H1 (cell line): Measurements from ENCODE around the gene DNAH1. TPM values are rescaled to one million over a fixed set of nuclear protein-coding genes. Genes with fewer than 3 reads are reported as not detected.

ENCODE experiments used
- CTCF ChIA-PET: fragments of 300-600 bp; sonication (Branson Sonifier 250); formaldehyde crosslinking; loops from one replicate; lab custom pipeline; 2021; ENCODE audit not compliant: partially characterized antibody; lab: Charles Lee
- POLR2A ChIA-PET: fragments of 300-600 bp; sonication (Branson Sonifier 250); formaldehyde crosslinking; loops from one replicate; lab custom pipeline; 2021; ENCODE audit warnings: inconsistent platforms; ENCODE audit not compliant: partially characterized antibody; lab: Charles Lee
- DNase-seq, 2 experiments: peaks; one replicate each; pipeline versions ENCODE4 v3.0.0 to v3.0.0-alpha.2; 2010 to 2022; ENCODE audit warnings: low spot score in 2 of 2, low read depth in 1 of 2, mixed read lengths in 1 of 2
- FAIRE-seq: peaks from 2 replicates; lab custom pipeline; 2011; peaks lifted over from hg19 to GRCh38; lab: Jason Lieb, UNC
- H2AFZ ChIP-seq: 2 replicates; pipeline ENCODE4 v1.8.1; 2012; ENCODE audit warnings: low read length, inconsistent platforms
- H2AK5ac ChIP-seq: 2 replicates; pipeline ENCODE4 v1.6.1; 2013; ENCODE audit warnings: low read depth, low read length
- H2BK120ac ChIP-seq: replicated peaks from 2 replicates; pipeline ENCODE3; 2013; ENCODE audit warnings: low read depth, low read length, inconsistent platforms
- H2BK12ac ChIP-seq: 2 replicates; pipeline ENCODE4 v1.6.1; 2013; ENCODE audit warnings: low read depth, low read length
- H2BK15ac ChIP-seq: 2 replicates; pipeline ENCODE4 v1.6.1; 2013; ENCODE audit warnings: low read length
- H2BK20ac ChIP-seq: 2 replicates; pipeline ENCODE4 v1.6.1; 2013; ENCODE audit warnings: low read length
- H2BK5ac ChIP-seq: 2 replicates; pipeline ENCODE4 v1.6.1; 2013; ENCODE audit warnings: low read depth, low read length
- H3K14ac ChIP-seq: 2 replicates; pipeline ENCODE4 v1.6.1; 2013; ENCODE audit warnings: inconsistent platforms; ENCODE audit not compliant: insufficient read length
- H3K18ac ChIP-seq: 2 replicates; pipeline ENCODE4 v1.6.1; 2013; ENCODE audit warnings: low read length; ENCODE audit errors: extremely low read depth
- H3K23ac ChIP-seq: 2 replicates; pipeline ENCODE4 v1.6.1; 2013; ENCODE audit warnings: inconsistent platforms; ENCODE audit not compliant: insufficient read length
- H3K23me2 ChIP-seq: 2 replicates; pipeline ENCODE4 v1.6.1; 2013; ENCODE audit warnings: low read depth, low read length
- H3K27ac ChIP-seq: 2 replicates; pipeline ENCODE4 v1.6.1; 2011; ENCODE audit warnings: low read depth, low read length, inconsistent platforms
- H3K27me3 ChIP-seq, 4 experiments: replicated peaks in 1 of 4; 1 replicate in 1 of 4; 2 replicates in 3 of 4; pipeline versions ENCODE4 v1.6.1 to v1.8.1; 2011 to 2013; ENCODE audit warnings: low read length in 3 of 4, mild to moderate bottlenecking in 3 of 4, inconsistent platforms in 2 of 4, mixed read lengths in 2 of 4, moderate library complexity in 1 of 4; ENCODE audit not compliant: control insufficient read depth in 3 of 4, insufficient read depth in 3 of 4; ENCODE audit errors: extremely low read depth in 1 of 4
- H3K36me3 ChIP-seq, 4 experiments: 2 replicates each; pipeline versions ENCODE4 v1.6.1 to v1.8.1; 2011 to 2013; ENCODE audit warnings: mild to moderate bottlenecking in 4 of 4, low read length in 3 of 4, moderate library complexity in 2 of 4, control low read depth in 1 of 4, inconsistent platforms in 1 of 4; ENCODE audit not compliant: insufficient read depth in 4 of 4, control insufficient read depth in 2 of 4
- H3K4ac ChIP-seq: replicated peaks from 2 replicates; pipeline ENCODE3; 2013; ENCODE audit warnings: low read length, low read depth, mixed read lengths, inconsistent platforms; ENCODE audit not compliant: insufficient read length
- H3K4me1 ChIP-seq, 4 experiments: replicated peaks in 1 of 4; 1 replicate in 1 of 4; 2 replicates in 3 of 4; pipeline versions ENCODE4 v1.6.1 to v1.8.1; 2011 to 2013; ENCODE audit warnings: low read length in 3 of 4, inconsistent platforms in 2 of 4, mixed read lengths in 1 of 4; ENCODE audit not compliant: insufficient read depth in 4 of 4, control insufficient read depth in 3 of 4
- H3K4me2 ChIP-seq, 2 experiments: 2 replicates each; pipeline versions ENCODE4 v1.6.1 to v1.8.1; 2011 to 2013; ENCODE audit warnings: low read depth in 2 of 2, low read length in 2 of 2, control low read depth in 1 of 2, inconsistent platforms in 1 of 2, mild to moderate bottlenecking in 1 of 2; ENCODE audit not compliant: insufficient read depth in 1 of 2
- H3K4me3 ChIP-seq, 4 experiments: fragments of 200-600, 300-600 bp in 1 of 4; sonication (generic), shearing (Covaris generic), sonication (Bioruptor Twin) in 1 of 4; 2 replicates each; pipeline versions ENCODE4 v1.5.1 to v1.8.1; 2011 to 2016; ENCODE audit warnings: low read length in 4 of 4, low read depth in 3 of 4, control low read depth in 2 of 4, inconsistent platforms in 2 of 4, mild to moderate bottlenecking in 2 of 4, mixed read lengths in 1 of 4, moderate library complexity in 1 of 4; ENCODE audit not compliant: insufficient read depth in 2 of 4; ENCODE audit errors: extremely low read depth in 1 of 4
- H3K56ac ChIP-seq: replicated peaks from 2 replicates; pipeline ENCODE3; 2013; ENCODE audit warnings: low read depth, mild to moderate bottlenecking, mixed read lengths, low read length, inconsistent platforms; ENCODE audit not compliant: insufficient read length
- H3K79me1 ChIP-seq: 2 replicates; pipeline ENCODE4 v1.6.1; 2013; ENCODE audit warnings: low read depth, low read length, control low read depth
- H3K79me2 ChIP-seq, 2 experiments: 2 replicates each; pipeline versions ENCODE4 v1.6.1 to v1.8.1; 2012 to 2013; ENCODE audit warnings: low read length in 2 of 2, mild to moderate bottlenecking in 2 of 2, inconsistent platforms in 1 of 2; ENCODE audit not compliant: insufficient read depth in 2 of 2, control insufficient read depth in 1 of 2
- H3K9ac ChIP-seq, 4 experiments: replicated peaks in 1 of 4; 1 replicate in 1 of 4; 2 replicates in 3 of 4; pipeline versions ENCODE4 v1.6.1 to v1.8.1; 2011 to 2013; ENCODE audit warnings: low read depth in 3 of 4, low read length in 3 of 4, control low read depth in 2 of 4, mild to moderate bottlenecking in 2 of 4, moderate library complexity in 2 of 4, inconsistent platforms in 1 of 4; ENCODE audit errors: extremely low read depth in 1 of 4
- H3K9me3 ChIP-seq, 2 experiments: 2 replicates each; pipeline versions ENCODE4 v1.6.1 to v1.8.1; 2012 to 2013; ENCODE audit warnings: mild to moderate bottlenecking in 2 of 2, moderate library complexity in 2 of 2, control low read depth in 1 of 2, inconsistent platforms in 1 of 2, low read depth in 1 of 2, low read length in 1 of 2, mixed read lengths in 1 of 2; ENCODE audit not compliant: insufficient read depth in 2 of 2
- H4K20me1 ChIP-seq, 2 experiments: replicated peaks in 1 of 2; 2 replicates each; pipeline versions ENCODE3 to v1.8.1; 2011 to 2013; ENCODE audit warnings: inconsistent platforms in 2 of 2, low read length in 2 of 2, mild to moderate bottlenecking in 1 of 2; ENCODE audit not compliant: insufficient read depth in 2 of 2, control insufficient read depth in 1 of 2
- H4K5ac ChIP-seq: 2 replicates; pipeline ENCODE4 v1.6.1; 2013; ENCODE audit warnings: low read length, low read depth, mixed read lengths, inconsistent platforms; ENCODE audit not compliant: insufficient read length
- H4K8ac ChIP-seq: 2 replicates; pipeline ENCODE4 v1.8.0; 2013; ENCODE audit warnings: mild to moderate bottlenecking, moderate library complexity, low read length, inconsistent platforms; ENCODE audit not compliant: insufficient read depth; ENCODE audit errors: extremely low read depth
- H4K91ac ChIP-seq: replicated peaks from 2 replicates; pipeline ENCODE3; 2013; ENCODE audit warnings: low read length, mixed read lengths, inconsistent platforms; ENCODE audit not compliant: insufficient read length
- ASH2L ChIP-seq: fragments of 200-600, 300-600 bp; sonication (generic); IDR thresholded peaks from one replicate; pipeline ENCODE4 v1.7.1; 2017; ENCODE audit warnings: low read length
- PHF8 ChIP-seq: fragments of 200-600 bp; sonication (generic); conservative IDR thresholded peaks from 2 replicates; pipeline ENCODE4 v1.7.1; 2012; ENCODE audit warnings: low read depth, mild to moderate bottlenecking, inconsistent platforms, low read length, moderate library complexity
- WGBS, 2 experiments: shearing (Covaris generic) in 1 of 2; methylation state at CpG; one replicate each; pipeline versions ENCODE4 v1.1.6 to v1.1.7; 2013 to 2015; ENCODE audit warnings: low lambda C conversion rate in 2 of 2, mixed read lengths in 2 of 2, inconsistent platforms in 1 of 2, low coverage in 1 of 2, missing lambda C conversion rate in 1 of 2; ENCODE audit not compliant: insufficient replicate concordance in 2 of 2, insufficient coverage in 1 of 2, insufficient read length in 1 of 2; ENCODE audit errors: extremely low coverage in 1 of 2, missing lambda C conversion rate in 1 of 2; 5-methylcytosine and 5-hydroxymethylcytosine counted together
- polyA plus RNA-seq, 7 experiments: library from polyadenylated mRNA; depleted of rRNA in 3 of 7; stranded (reverse) in 5 of 7; unstranded in 2 of 7; fragments of >200 nt in 5 of 7; fragments of 200-250 nt in 2 of 7; gene quantifications; 1 replicate in 5 of 7; 2 replicates in 1 of 7; 4 replicates in 1 of 7; pipeline versions ENCODE4 v1.2.1 to v1.2.3, GENCODE V29; 2011 to 2013; ENCODE audit warnings: missing spikeins in 2 of 7, mixed read lengths in 2 of 7
- total RNA-seq: library from RNA; stranded (reverse); fragmentation: NEBNext Ultra II Directional; extraction: Animal tissue kit (Norgen Biotek cat#: 25700); gene quantifications from 2 replicates; pipeline ENCODE4 v1.2.1, GENCODE V29; 2021

Gene DNAH1
- total and polyA plus RNA-seq, 2 of the 8 experiments (the other 6 are each of a cell fraction or from before 2014, with no cell fraction given): 1.0 to 1.5 TPM

GRCh38 chr3:52272831-52273230 is 43.3 kb upstream of the DNAH1 start:
- Histone ChIP-seq H2BK12ac (no peak overlapping the region), H4K5ac (no peak overlapping the region), H3K27ac (no peak overlapping the region), H3K9me3 (no peaks in the 10 kb centered on the region), H3K4me2 (no peak overlapping the region), H3K4me1 (peaks cover 0 to 3% (median 0%) of the 10 kb centered on the region in 4 experiments; a peak in 3 of 7 replicates), H2BK20ac (no peak overlapping the region), H3K56ac (no peak overlapping the region), H3K14ac (no peak overlapping the region), H2AK5ac (no peak overlapping the region), H3K79me1 (peaks cover 8% of the 10 kb centered on the region), H3K27me3 (no peaks in the 10 kb centered on the region), H4K20me1 (peaks cover 19 to 24% of the 10 kb centered on the region in 2 experiments), H4K8ac (no peak overlapping the region), H3K23me2 (peaks cover 8% of the 10 kb centered on the region), H3K4ac (no peak overlapping the region), H2BK120ac (no peak overlapping the region), H2BK5ac (no peak overlapping the region), H3K4me3 (no peak overlapping the region), H2AFZ (no peak overlapping the region), H3K23ac (no peak overlapping the region), H3K79me2 (peaks cover 51 to 94% of the 10 kb centered on the region in 2 experiments), H2BK15ac (no peak overlapping the region), H3K36me3 (peaks cover 11 to 33% (median 19%) of the 10 kb centered on the region in 4 experiments; a peak in 7 of 8 replicates), H3K18ac (no peak overlapping the region), H4K91ac (no peak overlapping the region), H3K9ac (no peak overlapping the region)
- CTCF ChIA-PET: interaction anchor here (1.0 to 2.3 kb wide), 4 partner anchors 42 to 71 kb away, joined by 3 to 9 read pairs (median 5); no protein-coding TSS in a partner anchor
- POLR2A ChIA-PET: interaction anchor here (1.1 to 2.4 kb wide), 2 partner anchors 17 to 20 kb away, joined by 4 to 9 read pairs; no protein-coding TSS in a partner anchor
- DNase-seq (no peak), FAIRE-seq (no peak)
- WGBS, 2 experiments: 67% methylated on average over 3 of the region's 3 CpGs; no CpG with 5 or more reads in 1 of the 2 experiments
- TF ChIP-seq ASH2L: no peak
- no peak for TF ChIP-seq PHF8
